ENCODE results near the gene WNT3A. TPM values are rescaled to one million over a fixed set of nuclear protein-coding genes. Genes with fewer than 3 reads are reported as not detected.

Gene WNT3A
- total RNA-seq, 3 donors from 2014 or later, result 0.29 TPM; not detected in 2

DNA sequence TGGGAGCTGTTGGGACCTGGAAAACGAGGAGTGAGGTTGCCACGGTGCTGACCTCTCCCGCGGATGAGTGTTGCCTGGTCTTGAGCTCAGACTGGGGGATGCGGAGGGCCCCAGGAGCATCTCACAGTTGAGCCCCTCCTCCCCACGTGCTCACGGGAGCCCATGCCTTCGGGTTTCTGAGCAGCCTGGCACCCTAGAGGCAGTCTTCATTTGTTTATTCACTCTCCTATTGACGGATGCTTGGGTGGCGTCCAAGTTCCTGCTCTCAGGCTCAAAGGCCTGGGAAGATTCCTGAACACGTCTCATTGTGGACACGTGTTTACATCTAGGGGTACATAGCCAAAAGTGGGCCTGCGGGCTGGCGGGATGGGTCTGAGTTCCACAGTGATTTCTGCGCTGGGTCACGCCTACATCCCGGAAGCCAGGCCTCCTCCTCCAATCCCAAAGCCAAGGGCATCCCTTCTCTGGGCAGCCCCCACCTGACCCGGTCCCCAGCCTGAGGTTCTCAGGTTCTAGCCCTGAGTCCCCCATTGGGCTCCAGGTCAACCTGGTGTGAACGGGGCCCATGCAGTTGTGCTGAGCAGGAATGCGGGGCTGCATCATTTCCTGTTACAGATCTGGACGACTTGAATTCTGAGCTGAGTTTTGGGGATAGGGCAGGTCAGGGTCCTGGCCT, 14.7 kb downstream of the WNT3A start:
- Histone ChIP-seq H3K9me3 (peaks cover 0 to 4% of the 10 kb centered on the region in 2 donors), H3K4me3 (no peak overlapping the region), H3K4me1 (no peaks in the 10 kb centered on the region), H3K27me3 (no peaks in the 10 kb centered on the region), H3K36me3 (no peaks in the 10 kb centered on the region), H3K27ac (no peak overlapping the region)
- intact Hi-C loops (cut with DNase I; ENCODE audit: low total_unique reads), result no loop called here
- peak in 1 of 2 donors; percentile 71 for DNase-seq (ENCODE audit: low spot score in 2 of 2)
- TF ChIP-seq POLR2A (IDR thresholded peaks at IDR 0.05), result no peak
- TF ChIP-seq, protein P1, sequence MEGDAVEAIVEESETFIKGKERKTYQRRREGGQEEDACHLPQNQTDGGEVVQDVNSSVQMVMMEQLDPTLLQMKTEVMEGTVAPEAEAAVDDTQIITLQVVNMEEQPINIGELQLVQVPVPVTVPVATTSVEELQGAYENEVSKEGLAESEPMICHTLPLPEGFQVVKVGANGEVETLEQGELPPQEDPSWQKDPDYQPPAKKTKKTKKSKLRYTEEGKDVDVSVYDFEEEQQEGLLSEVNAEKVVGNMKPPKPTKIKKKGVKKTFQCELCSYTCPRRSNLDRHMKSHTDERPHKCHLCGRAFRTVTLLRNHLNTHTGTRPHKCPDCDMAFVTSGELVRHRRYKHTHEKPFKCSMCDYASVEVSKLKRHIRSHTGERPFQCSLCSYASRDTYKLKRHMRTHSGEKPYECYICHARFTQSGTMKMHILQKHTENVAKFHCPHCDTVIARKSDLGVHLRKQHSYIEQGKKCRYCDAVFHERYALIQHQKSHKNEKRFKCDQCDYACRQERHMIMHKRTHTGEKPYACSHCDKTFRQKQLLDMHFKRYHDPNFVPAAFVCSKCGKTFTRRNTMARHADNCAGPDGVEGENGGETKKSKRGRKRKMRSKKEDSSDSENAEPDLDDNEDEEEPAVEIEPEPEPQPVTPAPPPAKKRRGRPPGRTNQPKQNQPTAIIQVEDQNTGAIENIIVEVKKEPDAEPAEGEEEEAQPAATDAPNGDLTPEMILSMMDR (IDR thresholded peaks at IDR 0.05), result no peak
- no peak for TF ChIP-seq POLR2AphosphoS5 (IDR thresholded peaks at IDR 0.05)

DNA sequence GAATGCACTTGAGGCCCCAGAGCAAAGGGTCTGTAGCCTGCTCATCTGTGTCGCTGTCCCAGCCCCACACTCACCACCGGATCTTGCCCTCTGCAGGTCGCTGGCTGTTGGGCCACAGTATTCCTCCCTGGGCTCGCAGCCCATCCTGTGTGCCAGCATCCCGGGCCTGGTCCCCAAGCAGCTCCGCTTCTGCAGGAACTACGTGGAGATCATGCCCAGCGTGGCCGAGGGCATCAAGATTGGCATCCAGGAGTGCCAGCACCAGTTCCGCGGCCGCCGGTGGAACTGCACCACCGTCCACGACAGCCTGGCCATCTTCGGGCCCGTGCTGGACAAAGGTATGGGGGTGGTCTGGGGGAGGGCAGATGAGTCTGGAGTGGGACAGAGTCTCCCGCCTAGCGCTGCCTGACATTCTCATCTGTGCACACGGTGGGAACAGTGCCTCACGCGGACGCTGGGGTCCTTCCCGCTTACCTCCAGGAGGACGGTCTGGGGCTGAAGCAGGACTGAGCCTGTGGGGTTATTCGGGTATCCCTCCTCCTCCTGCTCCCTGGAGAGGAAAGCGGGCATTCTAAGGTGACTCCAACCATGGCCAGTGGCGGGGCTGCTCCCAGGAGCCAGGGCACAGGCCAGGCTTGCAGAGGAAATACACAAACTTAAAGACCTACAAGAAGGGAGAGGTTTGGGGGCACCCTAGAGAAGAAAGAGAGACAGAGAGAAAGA, 15.9 kb downstream of the WNT3A start:
- no peak overlapping the region for H3K4me3 ChIP-seq
- TF ChIP-seq, protein P1 (IDR thresholded peaks at IDR 0.05), result no peak
- TF ChIP-seq POLR2A (IDR thresholded peaks at IDR 0.05) (no peak), POLR2AphosphoS5 (IDR thresholded peaks at IDR 0.05) (no peak)
- H3K27ac ChIP-seq, result no peak overlapping the region
- no peaks in the 10 kb centered on the region for H3K4me1 ChIP-seq
- peak in 1 of 2 donors; percentile 35 for DNase-seq (ENCODE audit: low spot score in 2 of 2)
- no peaks in the 10 kb centered on the region for H3K36me3 ChIP-seq
- no peaks in the 10 kb centered on the region for H3K27me3 ChIP-seq
- peaks cover 0 to 4% of the 10 kb centered on the region in 2 donors for H3K9me3 ChIP-seq
- intact Hi-C loops (cut with DNase I; ENCODE audit: low total_unique reads), result no loop called here

DNA sequence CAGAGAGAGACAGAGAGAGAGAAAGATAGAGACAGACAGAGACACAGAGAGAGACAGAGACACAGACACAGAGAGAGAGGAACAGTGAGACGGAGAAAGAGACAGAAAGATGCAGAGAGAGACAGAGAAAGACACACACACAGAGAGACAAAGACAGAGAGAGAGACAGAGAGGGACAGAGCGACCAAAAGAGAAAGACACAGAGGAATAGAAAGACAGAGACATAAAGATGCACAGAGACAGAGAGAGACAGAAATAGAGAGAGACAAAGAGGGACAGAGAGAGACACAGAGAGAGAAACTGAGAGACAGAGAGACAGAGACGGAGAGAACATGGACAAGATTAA, 16.5 kb downstream of the WNT3A start:
- H3K36me3 ChIP-seq, result no peaks in the 10 kb centered on the region
- no peak overlapping the region for H3K27ac ChIP-seq
- no peaks in the 10 kb centered on the region for H3K4me1 ChIP-seq
- no peak overlapping the region for H3K4me3 ChIP-seq
- H3K9me3 ChIP-seq, result peaks cover 0 to 4% of the 10 kb centered on the region in 2 donors
- TF ChIP-seq, protein P1 (IDR thresholded peaks at IDR 0.05), result no peak
- intact Hi-C loops (cut with DNase I; ENCODE audit: low total_unique reads), result no loop called here
- H3K27me3 ChIP-seq, result no peaks in the 10 kb centered on the region
- DNase-seq (ENCODE audit: low spot score in 2 of 2), result no peak

DNA sequence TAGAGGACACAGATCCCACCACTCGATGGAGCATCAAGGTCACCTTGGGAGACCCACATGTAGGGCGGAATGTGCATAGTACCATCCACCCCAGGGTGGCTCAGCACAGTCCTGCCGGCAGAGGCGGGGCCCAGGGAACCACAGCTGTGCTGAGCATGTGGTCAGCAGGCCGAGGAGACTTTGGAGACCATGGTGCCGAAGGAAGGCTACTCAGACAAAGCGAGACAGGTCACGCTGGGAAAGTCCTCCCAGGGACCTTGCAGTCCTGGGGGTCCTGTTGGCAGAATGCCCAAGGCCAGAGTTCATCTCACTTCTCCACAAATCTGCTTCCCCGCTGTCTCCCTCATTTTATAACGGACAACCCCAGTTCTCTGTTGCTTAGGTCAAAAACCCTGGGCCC, 22.5 kb downstream of the WNT3A start:
- TF ChIP-seq, protein P1 (IDR thresholded peaks at IDR 0.05), result no peak
- TF ChIP-seq POLR2A (IDR thresholded peaks at IDR 0.05), result no peak
- TF ChIP-seq POLR2AphosphoS5 (IDR thresholded peaks at IDR 0.05), result no peak
- Histone ChIP-seq H3K27ac (no peak overlapping the region), H3K9me3 (peaks cover 0 to 4% of the 10 kb centered on the region in 2 donors), H3K4me1 (no peaks in the 10 kb centered on the region), H3K27me3 (no peaks in the 10 kb centered on the region), H3K4me3 (no peak overlapping the region), H3K36me3 (no peaks in the 10 kb centered on the region)
- intact Hi-C loops (cut with DNase I; ENCODE audit: low total_unique reads), result no loop called here
- DNase-seq (ENCODE audit: low spot score in 2 of 2), result peak in 1 of 2 donors; percentile 47

DNA sequence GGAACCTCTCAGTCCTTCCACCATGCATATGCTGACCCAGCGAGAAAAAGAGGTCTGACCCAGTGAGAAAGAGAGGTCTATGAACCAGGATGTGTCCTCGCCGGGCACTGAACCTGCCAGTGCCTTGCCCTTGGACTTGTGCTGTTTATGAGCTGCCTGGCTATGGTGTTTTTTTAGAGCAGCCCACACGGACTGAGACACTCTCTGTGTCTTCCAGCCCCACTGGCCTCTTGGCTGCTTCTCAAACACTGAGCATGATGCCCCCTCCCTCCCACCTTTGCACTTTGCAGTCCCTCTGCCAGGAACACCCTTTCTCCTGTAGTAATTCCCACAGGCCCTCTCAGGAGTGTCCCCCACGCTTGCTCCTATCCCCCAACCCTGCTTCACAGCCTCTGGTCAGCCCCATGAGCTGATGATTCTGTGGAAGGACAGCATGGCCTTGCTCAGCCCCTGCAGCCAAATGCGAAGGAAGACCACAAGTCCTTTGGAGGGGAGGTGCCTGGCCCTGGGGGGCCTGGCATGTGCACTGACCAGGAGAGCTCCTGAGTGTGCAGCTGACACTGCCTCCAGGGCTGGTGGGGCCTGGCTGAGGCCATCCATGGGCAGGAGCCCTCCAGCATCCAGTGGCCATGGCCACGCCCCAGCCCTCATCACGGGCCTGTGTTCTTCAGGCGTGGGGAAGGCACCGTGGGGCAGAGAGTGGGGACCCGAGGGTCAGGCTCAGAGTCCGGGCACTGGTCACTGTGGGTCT, 23.8 kb downstream of the WNT3A start:
- no peaks in the 10 kb centered on the region for H3K9me3 ChIP-seq
- H3K27me3 ChIP-seq, result no peaks in the 10 kb centered on the region
- no peak overlapping the region for H3K4me3 ChIP-seq
- no peak overlapping the region for H3K27ac ChIP-seq
- intact Hi-C loops (cut with DNase I; ENCODE audit: low total_unique reads), result no loop called here
- H3K36me3 ChIP-seq, result no peaks in the 10 kb centered on the region
- no peaks in the 10 kb centered on the region for H3K4me1 ChIP-seq
- TF ChIP-seq, protein P1 (IDR thresholded peaks at IDR 0.05), result no peak
- TF ChIP-seq POLR2AphosphoS5 (IDR thresholded peaks at IDR 0.05) (no peak), POLR2A (IDR thresholded peaks at IDR 0.05) (no peak)
- DNase-seq (ENCODE audit: low spot score in 2 of 2), result peak in 1 of 2 donors; percentile 49

Data from breast epithelium (tissue), 4 donors.